ENCODE results near the gene SLFN12L.
"Not testable (repeated sequence)": the region's sequence is repeated elsewhere in the genome, so short reads cannot be mapped to it uniquely, and the experiment has no call there.

- not testable (repeated sequence) for TF ChIP-seq RARB (CRISPR knock-in tag; IDR thresholded peaks at IDR 0.05); ARNTL (CRISPR knock-in tag; IDR thresholded peaks at IDR 0.05; ENCODE audit: borderline replicate concordance, low read depth); ZNF565 (CRISPR knock-in tag; conservative IDR thresholded peaks at IDR 0.05; ENCODE audit: low read depth); CREB5 (CRISPR knock-in tag; IDR thresholded peaks at IDR 0.05; ENCODE audit: low read depth); OSR1 (CRISPR knock-in tag; IDR thresholded peaks at IDR 0.05); ZC3H10 (CRISPR knock-in tag; IDR thresholded peaks at IDR 0.05); SNAI2 (CRISPR knock-in tag; IDR thresholded peaks at IDR 0.05); ZNF70 (CRISPR knock-in tag; IDR thresholded peaks at IDR 0.05); ZNF8 (CRISPR knock-in tag; IDR thresholded peaks at IDR 0.05); TOX (CRISPR knock-in tag; IDR thresholded peaks at IDR 0.05; ENCODE audit: borderline replicate concordance)
Observed at GRCh38 chr17:35563181-35563580, 25.7 kb upstream of the SLFN12L start.
